ENCODE results near the gene ASMT.

GRCh38 chrX:1591102-1591862 is 23.6 kb upstream of the ASMT start, which contains the start of gene AKAP17A:
- TF ChIP-seq CTCF (IDR thresholded peaks at IDR 0.05; ENCODE audit: insufficient read depth, low read depth, low read length) (no peak), EZH2 (IDR thresholded peaks at IDR 0.05; ENCODE audit: insufficient read depth, low read length) (no peak)

Measured in astrocyte (in vitro differentiated cells and primary cell).